HepG2 (cell line): Measurements from ENCODE around the gene SBSN. TPM values are rescaled to one million over a fixed set of nuclear protein-coding genes. Genes with fewer than 3 reads are reported as not detected.

Experiments used
- CBFB ChIP-seq: sonication (generic); formaldehyde crosslinking; IDR thresholded peaks from 2 replicates; pipeline ENCODE4 v1.4.0; 2020; ENCODE audit warnings: missing genetic modification reagents
- CC2D1A ChIP-seq: sonication (generic); formaldehyde crosslinking; IDR thresholded peaks from 2 replicates; pipeline ENCODE4 v1.8.1; 2023; ENCODE audit warnings: mild to moderate bottlenecking, missing genetic modification reagents
- CEBPB ChIP-seq: IDR thresholded peaks from 2 replicates; pipeline ENCODE4 v1.6.1; 2011; ENCODE audit warnings: low read depth, low read length, improper control_type of control experiment, borderline replicate concordance
- ESRRA ChIP-seq: sonication (generic); formaldehyde crosslinking; IDR thresholded peaks from 2 replicates; pipeline ENCODE4 v1.5.1; 2020; ENCODE audit warnings: mild to moderate bottlenecking, low read depth, missing genetic modification reagents
- ETV6 ChIP-seq: sonication (generic); formaldehyde crosslinking; conservative IDR thresholded peaks from 2 replicates; pipeline ENCODE4 v1.4.0; 2020; ENCODE audit warnings: missing genetic modification reagents
- FOXP1 ChIP-seq, 2 experiments: fragments of 450-650 bp in 1 of 2; IDR thresholded peaks; 2 replicates each; pipeline ENCODE4 v1.6.1; 2017 to 2018; ENCODE audit warnings: antibody characterized with exemption in 1 of 2
- GZF1 ChIP-seq: sonication (generic); formaldehyde crosslinking; IDR thresholded peaks from 2 replicates; pipeline ENCODE4 v1.5.1; 2020; ENCODE audit warnings: mild to moderate bottlenecking, missing genetic modification reagents
- MAF1 ChIP-seq: sonication (generic); formaldehyde crosslinking; IDR thresholded peaks from 2 replicates; pipeline ENCODE4 v1.5.0; 2020; ENCODE audit warnings: missing genetic modification reagents, borderline replicate concordance
- NR2F6 ChIP-seq, 2 experiments: IDR thresholded peaks; 2 replicates each; pipeline ENCODE4 v1.6.1; 2016; ENCODE audit warnings: antibody characterized with exemption in 1 of 2, mild to moderate bottlenecking in 1 of 2
- RARA ChIP-seq: IDR thresholded peaks from 2 replicates; pipeline ENCODE4 v1.6.1; 2016; ENCODE audit warnings: missing genetic modification reagents, missing compliant biosample characterization
- RCOR2 ChIP-seq: IDR thresholded peaks from 2 replicates; pipeline ENCODE4 v1.6.1; 2016; ENCODE audit warnings: missing biosample characterization, missing genetic modification reagents
- SRF ChIP-seq: IDR thresholded peaks from 2 replicates; pipeline ENCODE4 v1.6.1; 2011; ENCODE audit warnings: mild to moderate bottlenecking, low read depth, low read length, moderate library complexity
- TBX3 ChIP-seq: fragments of 450-650 bp; IDR thresholded peaks from 2 replicates; pipeline ENCODE4 v1.6.1; 2017; ENCODE audit warnings: antibody characterized with exemption, mild to moderate bottlenecking, inconsistent platforms, borderline replicate concordance
- polyA plus RNA-seq, 8 experiments: library from polyadenylated mRNA; depleted of rRNA in 3 of 8; stranded (reverse) in 7 of 8; unstranded in 1 of 8; fragments of >200 nt; fragmentation: Illumina TruSeq in 4 of 8; extraction: Trizol in 4 of 8; gene quantifications; 2 replicates each; pipeline versions ENCODE4 v1.2.1 to v1.2.3, GENCODE V29; 2011 to 2016; ENCODE audit warnings: low read depth in 4 of 8, missing spikeins in 1 of 8, mixed read lengths in 1 of 8; ENCODE audit not compliant: insufficient read depth in 1 of 8
- total RNA-seq, 5 experiments: library from RNA; depleted of rRNA; stranded (reverse); fragments of >200 nt; fragmentation: Illumina TruSeq; extraction: Trizol; gene quantifications; 2 replicates each; pipeline ENCODE4 v1.2.3, GENCODE V29; 2016; ENCODE audit warnings: low read depth in 1 of 5
- TF ChIP-seq, protein P1 (sequence below): sonication (generic); formaldehyde crosslinking; IDR thresholded peaks from one replicate; pipeline ENCODE4 v1.5.1; 2020; ENCODE audit warnings: mild to moderate bottlenecking, missing genetic modification reagents; ENCODE audit errors: not compliant biosample characterization
- TF ChIP-seq, protein P2 (sequence below): sonication (generic); formaldehyde crosslinking; IDR thresholded peaks from 2 replicates; pipeline ENCODE4 v1.4.0; 2020; ENCODE audit warnings: mild to moderate bottlenecking, missing genetic modification reagents
- TF ChIP-seq, protein P3 (sequence below): IDR thresholded peaks from 2 replicates; pipeline ENCODE4 v1.6.1; 2016; ENCODE audit warnings: mild to moderate bottlenecking
- TF ChIP-seq, protein P4 (sequence below): sonication (generic); formaldehyde crosslinking; IDR thresholded peaks from 2 replicates; pipeline ENCODE4 v1.5.1; 2020; ENCODE audit warnings: missing genetic modification reagents, mild to moderate bottlenecking, borderline replicate concordance

The SBSN gene
- total and polyA plus RNA-seq, 2 of the 13 experiments (the other 11 are each of a cell fraction or from before 2014, with no cell fraction given) = not detected

DNA sequence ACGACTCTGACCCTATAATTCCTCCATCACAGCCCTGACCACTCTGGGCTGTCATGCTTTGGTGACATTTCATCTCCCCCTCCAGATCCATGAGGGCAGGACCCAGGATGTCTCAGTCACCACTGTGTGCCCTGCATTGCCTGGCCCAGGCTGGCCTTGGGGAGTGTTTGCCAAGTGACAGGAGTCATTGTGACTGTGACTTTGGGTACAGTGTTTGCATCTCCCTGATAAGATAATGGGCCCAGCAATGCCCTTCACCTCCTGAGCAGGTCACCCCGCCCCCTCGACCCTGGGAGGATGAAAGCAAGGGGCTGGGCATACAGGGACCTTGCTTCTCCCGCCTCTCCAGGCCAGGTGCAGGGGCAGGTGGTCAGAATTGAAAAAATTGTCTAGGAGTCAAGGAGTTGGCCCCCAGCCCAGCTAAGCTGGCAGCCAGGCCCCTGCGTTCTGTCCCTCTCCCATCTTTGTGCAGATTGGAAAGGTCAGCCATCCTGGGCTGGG, 41.2 kb upstream of the SBSN start (continued):
- TF ChIP-seq, protein P1, sequence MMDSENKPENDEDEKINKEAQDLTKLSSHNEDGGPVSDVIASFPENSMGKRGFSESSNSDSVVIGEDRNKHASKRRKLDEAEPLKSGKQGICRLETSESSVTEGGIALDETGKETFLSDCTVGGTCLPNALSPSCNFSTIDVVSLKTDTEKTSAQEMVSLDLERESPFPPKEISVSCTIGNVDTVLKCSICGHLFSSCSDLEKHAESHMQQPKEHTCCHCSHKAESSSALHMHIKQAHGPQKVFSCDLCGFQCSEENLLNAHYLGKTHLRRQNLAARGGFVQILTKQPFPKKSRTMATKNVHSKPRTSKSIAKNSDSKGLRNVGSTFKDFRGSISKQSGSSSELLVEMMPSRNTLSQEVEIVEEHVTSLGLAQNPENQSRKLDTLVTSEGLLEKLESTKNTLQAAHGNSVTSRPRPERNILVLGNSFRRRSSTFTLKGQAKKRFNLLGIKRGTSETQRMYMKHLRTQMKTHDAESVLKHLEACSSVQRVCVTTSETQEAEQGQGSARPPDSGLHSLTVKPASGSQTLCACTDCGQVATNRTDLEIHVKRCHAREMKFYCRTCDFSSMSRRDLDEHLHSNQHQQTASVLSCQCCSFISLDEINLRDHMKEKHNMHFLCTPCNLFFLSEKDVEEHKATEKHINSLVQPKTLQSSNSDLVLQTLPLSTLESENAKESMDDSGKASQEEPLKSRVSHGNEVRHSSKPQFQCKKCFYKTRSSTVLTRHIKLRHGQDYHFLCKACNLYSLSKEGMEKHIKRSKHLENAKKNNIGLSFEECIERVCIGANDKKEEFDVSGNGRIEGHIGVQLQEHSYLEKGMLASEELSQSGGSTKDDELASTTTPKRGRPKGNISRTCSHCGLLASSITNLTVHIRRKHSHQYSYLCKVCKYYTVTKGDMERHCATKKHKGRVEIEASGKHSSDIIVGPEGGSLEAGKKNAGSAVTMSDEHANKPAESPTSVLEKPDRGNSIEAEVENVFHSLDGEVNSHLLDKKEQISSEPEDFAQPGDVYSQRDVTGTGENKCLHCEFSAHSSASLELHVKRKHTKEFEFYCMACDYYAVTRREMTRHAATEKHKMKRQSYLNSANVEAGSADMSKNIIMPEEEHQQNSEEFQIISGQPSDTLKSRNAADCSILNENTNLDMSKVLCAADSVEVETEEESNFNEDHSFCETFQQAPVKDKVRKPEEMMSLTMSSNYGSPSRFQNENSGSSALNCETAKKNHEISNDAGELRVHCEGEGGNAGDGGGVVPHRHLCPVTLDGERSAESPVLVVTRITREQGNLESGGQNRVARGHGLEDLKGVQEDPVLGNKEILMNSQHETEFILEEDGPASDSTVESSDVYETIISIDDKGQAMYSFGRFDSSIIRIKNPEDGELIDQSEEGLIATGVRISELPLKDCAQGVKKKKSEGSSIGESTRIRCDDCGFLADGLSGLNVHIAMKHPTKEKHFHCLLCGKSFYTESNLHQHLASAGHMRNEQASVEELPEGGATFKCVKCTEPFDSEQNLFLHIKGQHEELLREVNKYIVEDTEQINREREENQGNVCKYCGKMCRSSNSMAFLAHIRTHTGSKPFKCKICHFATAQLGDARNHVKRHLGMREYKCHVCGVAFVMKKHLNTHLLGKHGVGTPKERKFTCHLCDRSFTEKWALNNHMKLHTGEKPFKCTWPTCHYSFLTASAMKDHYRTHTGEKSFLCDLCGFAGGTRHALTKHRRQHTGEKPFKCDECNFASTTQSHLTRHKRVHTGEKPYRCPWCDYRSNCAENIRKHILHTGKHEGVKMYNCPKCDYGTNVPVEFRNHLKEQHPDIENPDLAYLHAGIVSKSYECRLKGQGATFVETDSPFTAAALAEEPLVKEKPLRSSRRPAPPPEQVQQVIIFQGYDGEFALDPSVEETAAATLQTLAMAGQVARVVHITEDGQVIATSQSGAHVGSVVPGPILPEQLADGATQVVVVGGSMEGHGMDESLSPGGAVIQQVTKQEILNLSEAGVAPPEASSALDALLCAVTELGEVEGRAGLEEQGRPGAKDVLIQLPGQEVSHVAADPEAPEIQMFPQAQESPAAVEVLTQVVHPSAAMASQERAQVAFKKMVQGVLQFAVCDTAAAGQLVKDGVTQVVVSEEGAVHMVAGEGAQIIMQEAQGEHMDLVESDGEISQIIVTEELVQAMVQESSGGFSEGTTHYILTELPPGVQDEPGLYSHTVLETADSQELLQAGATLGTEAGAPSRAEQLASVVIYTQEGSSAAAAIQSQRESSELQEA (CRISPR knock-in tag) = no peak
- TF ChIP-seq, protein P2, sequence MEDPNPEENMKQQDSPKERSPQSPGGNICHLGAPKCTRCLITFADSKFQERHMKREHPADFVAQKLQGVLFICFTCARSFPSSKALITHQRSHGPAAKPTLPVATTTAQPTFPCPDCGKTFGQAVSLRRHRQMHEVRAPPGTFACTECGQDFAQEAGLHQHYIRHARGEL (CRISPR knock-in tag) = no peak
- no peak for TF ChIP-seq ETV6 (CRISPR knock-in tag)
- TF ChIP-seq, protein P3, sequence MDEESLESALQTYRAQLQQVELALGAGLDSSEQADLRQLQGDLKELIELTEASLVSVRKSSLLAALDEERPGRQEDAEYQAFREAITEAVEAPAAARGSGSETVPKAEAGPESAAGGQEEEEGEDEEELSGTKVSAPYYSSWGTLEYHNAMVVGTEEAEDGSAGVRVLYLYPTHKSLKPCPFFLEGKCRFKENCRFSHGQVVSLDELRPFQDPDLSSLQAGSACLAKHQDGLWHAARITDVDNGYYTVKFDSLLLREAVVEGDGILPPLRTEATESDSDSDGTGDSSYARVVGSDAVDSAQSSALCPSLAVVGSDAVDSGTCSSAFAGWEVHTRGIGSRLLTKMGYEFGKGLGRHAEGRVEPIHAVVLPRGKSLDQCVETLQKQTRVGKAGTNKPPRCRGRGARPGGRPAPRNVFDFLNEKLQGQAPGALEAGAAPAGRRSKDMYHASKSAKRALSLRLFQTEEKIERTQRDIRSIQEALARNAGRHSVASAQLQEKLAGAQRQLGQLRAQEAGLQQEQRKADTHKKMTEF = peak; percentile 38; the same call in 1 of the 2 replicates
- TF ChIP-seq, protein P4, sequence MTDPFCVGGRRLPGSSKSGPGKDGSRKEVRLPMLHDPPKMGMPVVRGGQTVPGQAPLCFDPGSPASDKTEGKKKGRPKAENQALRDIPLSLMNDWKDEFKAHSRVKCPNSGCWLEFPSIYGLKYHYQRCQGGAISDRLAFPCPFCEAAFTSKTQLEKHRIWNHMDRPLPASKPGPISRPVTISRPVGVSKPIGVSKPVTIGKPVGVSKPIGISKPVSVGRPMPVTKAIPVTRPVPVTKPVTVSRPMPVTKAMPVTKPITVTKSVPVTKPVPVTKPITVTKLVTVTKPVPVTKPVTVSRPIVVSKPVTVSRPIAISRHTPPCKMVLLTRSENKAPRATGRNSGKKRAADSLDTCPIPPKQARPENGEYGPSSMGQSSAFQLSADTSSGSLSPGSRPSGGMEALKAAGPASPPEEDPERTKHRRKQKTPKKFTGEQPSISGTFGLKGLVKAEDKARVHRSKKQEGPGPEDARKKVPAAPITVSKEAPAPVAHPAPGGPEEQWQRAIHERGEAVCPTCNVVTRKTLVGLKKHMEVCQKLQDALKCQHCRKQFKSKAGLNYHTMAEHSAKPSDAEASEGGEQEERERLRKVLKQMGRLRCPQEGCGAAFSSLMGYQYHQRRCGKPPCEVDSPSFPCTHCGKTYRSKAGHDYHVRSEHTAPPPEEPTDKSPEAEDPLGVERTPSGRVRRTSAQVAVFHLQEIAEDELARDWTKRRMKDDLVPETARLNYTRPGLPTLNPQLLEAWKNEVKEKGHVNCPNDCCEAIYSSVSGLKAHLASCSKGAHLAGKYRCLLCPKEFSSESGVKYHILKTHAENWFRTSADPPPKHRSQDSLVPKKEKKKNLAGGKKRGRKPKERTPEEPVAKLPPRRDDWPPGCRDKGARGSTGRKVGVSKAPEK = 0 out of 2 replicates have a peak, but pooled peaks have one; percentile 48
- TF ChIP-seq MAF1 = no peak
- no peak for TF ChIP-seq FOXP1 (IDR thresholded peaks at IDR 0.05)
- peak; percentile 19; the same call in 1 of the 2 replicates for TF ChIP-seq FOXP1 (CRISPR knock-in tag; IDR thresholded peaks at IDR 0.05)
- TF ChIP-seq CBFB (CRISPR knock-in tag) = 0 out of 2 replicates have a peak, but pooled peaks have one; percentile 61
- peak; percentile 99 for TF ChIP-seq ESRRA (CRISPR knock-in tag)
- TF ChIP-seq CEBPB = no peak
- peak; percentile 90 for TF ChIP-seq RARA (CRISPR knock-in tag)
- peak; percentile 93 for TF ChIP-seq NR2F6 (IDR thresholded peaks at IDR 0.05)
- peak; percentile 97 for TF ChIP-seq NR2F6 (CRISPR knock-in tag; IDR thresholded peaks at IDR 0.05)
- TF ChIP-seq GZF1 (CRISPR knock-in tag) = no peak
- TF ChIP-seq SRF = no peak
- no peak for TF ChIP-seq TBX3
- peak; percentile 57; the same call in 1 of the 2 replicates for TF ChIP-seq RCOR2
- TF ChIP-seq CC2D1A = no peak
